GM19099 (cell line): ENCODE data around the gene OR13C5.
"Not testable (repeated sequence)": the region's sequence is repeated elsewhere in the genome, so short reads cannot be mapped to it uniquely, and the experiment has no call there.

Experiments
- POLR2A ChIP-seq: IDR thresholded peaks from 3 replicates; pipeline ENCODE4 v1.6.1; 2011; ENCODE audit warnings: low read depth; ENCODE audit not compliant: insufficient read length; ENCODE audit errors: extremely low read depth

Gene OR13C5, protein sequence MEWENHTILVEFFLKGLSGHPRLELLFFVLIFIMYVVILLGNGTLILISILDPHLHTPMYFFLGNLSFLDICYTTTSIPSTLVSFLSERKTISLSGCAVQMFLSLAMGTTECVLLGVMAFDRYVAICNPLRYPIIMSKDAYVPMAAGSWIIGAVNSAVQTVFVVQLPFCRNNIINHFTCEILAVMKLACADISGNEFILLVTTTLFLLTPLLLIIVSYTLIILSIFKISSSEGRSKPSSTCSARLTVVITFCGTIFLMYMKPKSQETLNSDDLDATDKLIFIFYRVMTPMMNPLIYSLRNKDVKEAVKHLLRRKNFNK

DNA sequence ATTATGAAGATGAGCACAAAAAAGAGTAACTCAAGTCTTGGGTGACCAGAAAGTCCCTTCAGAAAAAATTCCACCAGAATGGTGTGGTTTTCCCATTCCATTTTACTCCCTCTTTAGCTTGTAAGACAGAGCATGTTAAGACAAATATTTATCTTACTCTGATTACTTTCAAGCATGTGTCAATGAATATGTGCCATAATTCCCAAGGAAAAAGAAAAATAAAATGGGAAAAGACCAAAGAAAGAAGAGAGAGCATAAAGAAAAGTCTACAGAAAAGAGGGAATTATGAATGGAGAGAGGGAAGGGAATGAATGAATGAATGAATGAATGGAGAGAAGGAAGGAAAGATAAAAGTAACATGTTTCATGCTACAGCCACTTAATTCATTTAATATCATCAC lies at the start of gene OR13C5:
OR13C5 (minus strand) TSS at position 101 of the 400 bp plus-strand sequence; CDS start at position 101, 0 bp downstream.
- TF ChIP-seq POLR2A: not testable (repeated sequence)

DNA sequence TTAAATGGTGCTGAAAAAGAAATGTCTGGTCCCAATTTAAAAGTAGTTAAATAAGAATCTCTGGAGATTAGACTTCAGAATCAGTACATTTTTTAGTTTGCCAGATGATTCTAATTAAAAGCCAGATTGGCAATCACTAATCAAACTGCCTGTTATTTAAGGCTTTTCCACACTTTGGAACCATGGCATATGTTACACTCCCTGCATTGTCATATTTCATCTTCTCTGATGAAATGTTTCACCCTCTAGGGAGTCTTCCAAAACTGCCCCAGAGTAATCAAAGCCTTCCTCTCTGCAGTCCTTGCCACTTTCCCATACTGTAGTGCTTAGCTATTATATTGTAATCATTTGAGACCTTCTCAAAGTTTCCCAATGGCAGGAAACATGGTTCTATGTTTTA lies 36.2 kb upstream of the OR13C5 start:
- no peak for TF ChIP-seq POLR2A

DNA sequence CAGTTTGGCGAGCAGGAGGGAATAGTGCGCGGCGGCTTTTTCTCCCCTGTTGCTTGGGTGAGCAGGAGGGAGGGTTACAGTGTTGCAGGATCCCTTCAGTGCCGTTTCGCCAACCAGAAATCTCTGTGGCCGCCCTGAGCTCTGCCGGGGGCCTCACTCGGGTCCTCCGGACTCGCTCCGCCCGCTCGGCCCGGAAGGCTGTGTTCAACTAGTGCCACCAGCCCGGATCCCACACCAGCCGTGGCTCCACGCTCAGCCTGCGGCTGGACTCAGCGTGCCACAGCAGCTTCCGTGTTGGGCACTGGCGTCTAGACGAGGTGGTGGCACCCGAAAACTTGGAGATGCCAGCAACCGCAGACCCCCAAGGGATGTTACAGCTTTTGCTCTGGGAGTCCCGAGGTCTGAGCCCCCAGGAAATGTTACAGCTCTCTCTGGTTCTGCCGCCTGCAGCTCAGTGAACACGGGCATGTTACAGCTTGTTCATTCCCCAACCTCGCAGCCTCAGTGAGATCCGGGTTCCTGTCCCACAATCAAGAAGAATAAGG lies 34.8 kb upstream of the OR13C5 start:
- TF ChIP-seq POLR2A: no peak

DNA sequence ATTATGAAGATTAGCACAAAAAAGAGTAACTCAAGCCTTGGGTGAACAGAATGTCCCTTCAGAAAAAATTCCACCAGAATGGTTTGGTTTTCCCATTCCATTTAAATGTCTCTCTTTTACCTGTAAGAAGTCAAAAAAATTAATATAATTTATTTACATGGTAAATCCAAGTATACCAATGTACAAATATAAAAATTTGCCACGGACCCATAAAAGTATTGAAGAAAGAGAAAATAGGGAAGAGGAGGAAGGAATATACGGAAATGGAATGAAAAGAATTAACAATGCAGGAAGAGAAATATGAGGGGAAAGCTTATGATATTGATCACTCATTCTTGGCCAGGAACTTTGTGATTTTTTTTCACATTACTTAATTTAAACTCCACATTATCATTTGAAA lies 18.9 kb upstream of the OR13C5 start, which contains the start of gene OR13C9:
OR13C9 (minus strand) TSS at position 101 of the 400 bp plus-strand sequence; CDS start at position 101, 0 bp downstream.
- no peak for TF ChIP-seq POLR2A

DNA sequence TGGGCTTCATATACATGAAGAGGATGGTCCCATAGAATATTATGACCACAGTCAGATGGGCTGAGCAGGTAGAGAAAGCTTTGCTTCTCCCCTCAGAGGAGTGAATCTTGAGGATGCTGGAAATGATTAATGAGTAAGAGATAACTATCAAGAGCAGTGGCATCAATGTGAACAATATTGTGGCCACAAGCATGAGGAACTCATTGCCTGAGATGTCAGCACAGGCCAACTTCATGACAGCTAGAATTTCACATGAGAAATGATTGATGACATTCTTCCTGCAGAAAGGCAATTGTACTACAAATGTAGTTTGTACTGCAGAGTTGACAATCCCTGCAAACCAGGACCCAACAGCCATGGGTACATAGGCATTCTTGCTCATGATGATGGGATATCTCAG lies 18.2 kb upstream of the OR13C5 start:
- TF ChIP-seq POLR2A: no peak

DNA sequence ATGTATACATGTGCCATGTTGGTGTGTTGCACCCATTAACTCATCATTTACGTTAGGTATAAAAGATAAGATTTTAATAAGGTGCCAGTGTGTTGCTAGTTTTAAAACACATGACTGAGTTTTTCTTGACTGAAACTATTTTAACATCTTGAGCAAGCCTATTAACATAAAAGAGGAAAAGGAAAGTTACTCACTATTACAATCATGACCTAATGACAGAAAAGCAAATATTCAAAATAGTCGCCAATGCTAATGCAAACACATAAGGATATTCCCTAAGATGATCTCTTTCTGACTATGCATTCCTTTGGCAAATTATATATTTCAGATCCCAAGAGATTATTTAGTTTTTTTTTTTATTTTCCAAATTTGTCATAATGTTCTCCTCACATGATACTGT lies 12.0 kb upstream of the OR13C5 start:
- TF ChIP-seq POLR2A: no peak

DNA sequence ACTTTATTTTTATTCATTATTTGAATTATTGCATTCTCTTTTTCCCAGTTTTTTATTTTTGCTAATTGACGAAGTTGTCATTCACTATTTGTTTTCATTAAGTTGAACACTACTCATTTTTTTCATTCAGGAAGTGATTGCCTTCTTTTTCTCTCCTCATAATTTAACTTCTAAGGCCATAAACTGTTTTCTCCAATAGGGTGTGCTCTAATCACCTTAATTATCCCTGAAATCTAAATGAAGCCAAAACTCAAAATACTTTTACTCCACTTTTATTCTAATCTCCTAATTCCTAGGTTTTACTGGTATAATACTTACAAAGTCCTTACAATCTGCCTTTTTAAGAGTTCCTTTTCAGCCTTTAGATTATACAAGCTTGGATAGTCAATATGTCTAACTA lies 9.1 kb upstream of the OR13C5 start:
- no peak for TF ChIP-seq POLR2A

DNA sequence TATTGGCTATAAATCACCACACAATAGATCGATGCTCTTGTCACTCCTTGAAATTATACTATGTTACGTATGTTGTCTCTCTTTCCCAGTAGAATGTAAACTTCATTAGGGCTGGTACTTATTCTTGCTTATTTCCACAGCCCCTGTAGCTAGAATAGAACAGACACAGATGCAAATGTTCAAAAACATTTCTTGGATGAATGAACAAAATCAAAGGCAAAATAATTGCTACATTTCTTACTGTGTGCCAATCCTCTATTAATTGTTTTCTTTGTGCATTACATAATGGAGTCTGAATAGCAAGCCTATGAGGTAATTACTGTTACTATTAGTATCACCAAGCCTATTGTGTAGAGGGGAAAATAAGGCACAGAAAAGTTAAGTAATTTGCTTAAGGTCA lies 6.9 kb upstream of the OR13C5 start:
- no peak for TF ChIP-seq POLR2A

DNA sequence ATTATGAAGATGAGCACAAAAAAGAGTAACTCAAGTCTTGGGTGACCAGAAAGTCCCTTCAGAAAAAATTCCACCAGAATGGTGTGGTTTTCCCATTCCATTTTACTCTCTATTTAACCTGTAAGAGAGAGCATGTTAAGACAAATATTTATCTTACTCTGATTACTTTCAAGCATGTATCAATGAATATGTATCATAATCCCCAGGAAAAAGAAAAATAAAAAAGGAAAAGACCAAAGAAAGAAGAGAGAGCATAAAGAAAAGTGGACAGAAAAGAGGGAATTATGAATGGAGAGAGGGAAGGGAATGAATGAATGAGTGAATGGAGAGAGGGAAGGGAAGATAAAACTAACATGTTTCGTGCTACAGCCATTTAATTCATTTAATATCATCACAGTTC lies 6.3 kb upstream of the OR13C5 start, which contains the start of gene OR13C2:
OR13C2 (minus strand) TSS at position 101 of the 400 bp plus-strand sequence; CDS start at position 101, 0 bp downstream.
- TF ChIP-seq POLR2A: not testable (repeated sequence)

DNA sequence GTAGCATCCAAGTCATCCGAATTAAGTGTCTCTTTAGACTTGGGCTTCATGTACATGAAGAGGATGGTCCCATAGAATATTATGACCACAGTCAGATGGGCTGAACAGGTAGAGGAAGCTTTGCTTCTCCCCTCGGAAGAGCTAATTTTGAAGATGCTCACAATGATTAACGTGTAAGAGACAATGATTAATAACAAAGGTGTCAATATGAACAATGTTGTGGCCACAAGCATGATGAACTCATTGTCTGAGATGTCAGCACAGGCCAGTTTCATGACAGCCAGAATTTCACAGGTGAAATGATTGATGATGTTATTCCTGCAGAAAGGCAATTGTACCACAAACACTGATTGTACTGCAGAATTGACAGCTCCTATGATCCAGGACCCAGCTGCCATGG lies 5.6 kb upstream of the OR13C5 start:
- no peak for TF ChIP-seq POLR2A

DNA sequence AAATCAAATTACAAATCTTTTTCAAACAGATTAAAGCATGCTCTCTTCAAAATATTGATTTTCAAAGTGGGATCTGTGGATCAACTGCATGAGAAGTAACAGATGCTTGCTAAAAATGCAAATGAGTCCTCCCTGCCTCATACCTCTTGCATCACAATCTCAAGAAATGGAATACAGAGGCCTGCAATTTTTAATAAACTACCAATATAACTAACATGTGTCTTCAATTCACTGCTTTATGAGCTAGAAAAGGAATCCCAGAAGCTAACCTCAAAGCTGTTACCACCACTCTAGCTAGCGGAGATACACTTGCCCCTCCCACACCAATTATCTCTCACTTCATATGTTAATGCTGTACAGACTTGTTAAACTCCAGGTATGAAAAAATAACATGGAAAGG lies 9.6 kb downstream of the OR13C5 start:
- no peak for TF ChIP-seq POLR2A

DNA sequence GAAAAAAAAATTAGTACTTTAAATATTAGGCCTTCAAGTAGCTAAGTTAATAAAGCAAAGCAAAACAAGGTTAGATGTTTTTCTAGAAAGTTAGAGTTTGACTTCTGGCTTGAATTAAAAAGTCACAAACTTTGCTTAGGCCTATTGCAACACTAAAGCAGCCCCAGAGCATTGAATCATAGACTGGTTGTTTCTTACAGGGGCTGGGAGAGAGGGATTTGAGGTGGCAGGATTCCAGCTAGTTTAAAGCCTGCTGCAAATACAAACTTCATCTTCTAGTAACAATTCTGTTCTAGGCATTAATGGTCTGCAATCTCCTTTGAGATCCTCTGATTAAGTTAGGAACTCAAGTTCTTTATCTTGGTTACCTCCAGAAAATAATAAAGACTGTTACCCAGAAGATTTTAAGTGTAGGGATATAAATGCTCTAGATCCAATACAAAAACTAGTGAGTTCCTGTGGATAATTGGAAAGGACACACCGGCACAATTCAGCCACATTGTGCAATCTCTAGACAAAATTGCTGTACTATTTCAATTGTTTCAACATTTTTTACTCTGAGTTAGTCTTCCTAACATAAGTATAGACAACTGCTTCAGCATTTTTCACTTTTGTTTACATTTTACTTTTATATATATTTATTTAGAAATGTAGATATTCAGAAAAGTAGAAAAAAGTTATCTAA lies 12.6 kb downstream of the OR13C5 start:
- TF ChIP-seq POLR2A: no peak

DNA sequence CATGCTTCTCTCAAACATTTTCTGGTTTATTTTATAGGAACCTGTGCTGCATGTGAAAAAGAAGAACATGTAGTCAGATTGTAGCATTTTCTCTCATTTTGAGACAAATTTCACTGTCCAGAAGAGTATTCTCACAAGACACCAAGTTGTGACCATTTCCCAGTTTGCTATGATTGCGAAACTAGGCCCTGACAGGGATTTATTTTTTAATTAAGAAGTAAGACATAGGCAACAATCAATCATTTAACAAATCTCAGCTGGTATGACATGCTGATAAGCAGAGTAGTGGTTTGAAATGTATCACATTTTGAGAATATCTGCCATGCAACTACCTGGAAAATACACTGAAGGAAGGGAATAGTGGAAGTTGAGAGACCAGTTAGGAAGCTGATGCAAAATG lies 18.7 kb downstream of the OR13C5 start:
- TF ChIP-seq POLR2A: no peak

DNA sequence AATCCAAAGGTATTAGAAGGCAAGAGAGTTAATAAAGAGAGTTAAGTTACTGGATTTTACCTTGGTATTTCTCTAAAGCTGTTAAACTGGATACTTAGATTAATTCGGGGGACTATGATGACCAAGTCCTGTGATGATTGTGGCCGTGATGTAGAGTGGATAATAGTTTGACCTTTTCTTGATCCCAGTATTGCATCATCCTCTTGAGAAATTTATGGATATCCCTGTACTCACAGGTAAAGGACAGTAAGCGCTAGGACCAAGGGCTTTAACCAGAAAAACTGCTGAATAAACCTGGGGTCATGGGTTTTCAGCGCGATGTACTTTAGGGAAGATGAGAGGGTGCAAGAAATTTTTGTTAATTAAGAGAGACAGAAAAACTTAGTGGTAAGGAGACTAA lies 21.9 kb downstream of the OR13C5 start:
- TF ChIP-seq POLR2A: no peak

DNA sequence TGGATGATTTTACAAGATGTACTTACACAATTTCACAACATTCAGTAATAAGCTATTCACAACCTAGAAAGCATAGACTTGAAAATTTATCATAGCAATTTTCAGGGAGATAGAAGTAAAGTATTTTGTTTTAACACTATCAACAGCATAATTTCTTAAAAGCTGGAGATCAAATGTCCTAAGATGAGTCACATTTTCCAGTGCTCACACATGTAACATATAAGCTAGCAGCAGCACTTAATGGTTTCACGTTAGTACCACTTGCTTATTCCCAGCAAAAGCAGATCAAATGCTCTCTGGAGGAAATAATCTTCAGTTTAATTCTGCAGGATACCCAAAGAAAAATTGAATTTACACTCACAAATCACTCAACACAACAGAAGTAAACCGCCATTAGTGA lies 23.8 kb downstream of the OR13C5 start:
- TF ChIP-seq POLR2A: no peak

DNA sequence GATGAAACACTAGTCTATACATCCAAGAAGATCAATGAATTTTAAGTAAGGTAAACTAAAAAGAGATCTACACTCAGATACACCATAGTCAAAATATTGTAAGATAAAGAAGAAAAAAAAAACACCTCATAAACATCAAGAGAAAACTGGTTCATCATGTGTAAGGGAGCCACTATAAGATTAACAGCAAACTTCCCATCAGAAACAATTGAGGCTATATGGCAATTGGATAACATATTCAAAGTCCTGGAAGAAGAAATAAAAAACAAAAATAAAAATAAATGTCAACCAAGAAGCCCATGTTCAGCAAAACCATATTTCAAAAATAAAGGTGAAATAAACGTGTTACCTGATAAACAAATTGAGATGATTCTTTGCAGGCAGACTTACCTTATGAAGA lies 26.6 kb downstream of the OR13C5 start:
- no peak for TF ChIP-seq POLR2A
